Esophagus squamous epithelium (tissue), 4 donors: ENCODE data around the gene TMEM150C.

Source experiments
- POLR2A ChIP-seq, 4 donors: fragments of 450-650 bp; IDR thresholded peaks; one replicate each; pipeline ENCODE4 v1.6.1; 2017; ENCODE audit warnings: antibody characterized with exemption in 4 of 4, mild to moderate bottlenecking in 4 of 4, moderate library complexity in 3 of 4
- TF ChIP-seq, protein P1 (sequence below), 6 experiments: fragments of 450-650 bp in 4 of 6; fragments of 200-600 bp in 2 of 6; sonication (generic) in 2 of 6; IDR thresholded peaks; one replicate each; pipeline ENCODE4 v1.5.1; 2016 to 2019; ENCODE audit warnings: antibody characterized with exemption in 6 of 6, mild to moderate bottlenecking in 4 of 6, moderate library complexity in 4 of 6

GRCh38 chr4:82555276-82555675 is 6.5 kb downstream of the TMEM150C start:
- TF ChIP-seq, protein P1, sequence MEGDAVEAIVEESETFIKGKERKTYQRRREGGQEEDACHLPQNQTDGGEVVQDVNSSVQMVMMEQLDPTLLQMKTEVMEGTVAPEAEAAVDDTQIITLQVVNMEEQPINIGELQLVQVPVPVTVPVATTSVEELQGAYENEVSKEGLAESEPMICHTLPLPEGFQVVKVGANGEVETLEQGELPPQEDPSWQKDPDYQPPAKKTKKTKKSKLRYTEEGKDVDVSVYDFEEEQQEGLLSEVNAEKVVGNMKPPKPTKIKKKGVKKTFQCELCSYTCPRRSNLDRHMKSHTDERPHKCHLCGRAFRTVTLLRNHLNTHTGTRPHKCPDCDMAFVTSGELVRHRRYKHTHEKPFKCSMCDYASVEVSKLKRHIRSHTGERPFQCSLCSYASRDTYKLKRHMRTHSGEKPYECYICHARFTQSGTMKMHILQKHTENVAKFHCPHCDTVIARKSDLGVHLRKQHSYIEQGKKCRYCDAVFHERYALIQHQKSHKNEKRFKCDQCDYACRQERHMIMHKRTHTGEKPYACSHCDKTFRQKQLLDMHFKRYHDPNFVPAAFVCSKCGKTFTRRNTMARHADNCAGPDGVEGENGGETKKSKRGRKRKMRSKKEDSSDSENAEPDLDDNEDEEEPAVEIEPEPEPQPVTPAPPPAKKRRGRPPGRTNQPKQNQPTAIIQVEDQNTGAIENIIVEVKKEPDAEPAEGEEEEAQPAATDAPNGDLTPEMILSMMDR (IDR thresholded peaks at IDR 0.05): no peak
- no peak for TF ChIP-seq POLR2A (IDR thresholded peaks at IDR 0.05)
